K562 (cell line): Measurements from ENCODE around the gene XCL2. TPM values are rescaled to one million over a fixed set of nuclear protein-coding genes. Genes with fewer than 3 reads are reported as not detected.

Experiments
- ATAC-seq: fragments of 200-7000 bp; cut with Tn5 transposase; 3 replicates; pipeline ENCODE4 v1.9.1; 2020; ENCODE audit warnings: moderate library complexity
- BruUV-seq: library from RNA; stranded (reverse); fragments of 400-500 nt; replicated peaks from 2 replicates; lab custom pipeline; 2021; lab: Mats Ljungman, UMichigan
- CTCF ChIA-PET: fragments of 300-600 bp; formaldehyde crosslinking; extraction: SDS; loops from one replicate; lab custom pipeline; 2021; ENCODE audit warnings: low intra/inter-chr PET ratio; lab: Yijun Ruan, JAX
- POLR2A ChIA-PET: fragments of 300-600, 350-650 bp; sonication (Branson Sonifier 250); formaldehyde crosslinking; extraction: SDS; loops from one replicate; lab custom pipeline; 2021; ENCODE audit warnings: antibody characterized with exemption, inconsistent platforms; lab: Yijun Ruan, JAX
- DNase-seq, 4 experiments: peaks; one replicate each; pipeline versions ENCODE4 v3.0.0 to v3.0.0-alpha.2; 2011 to 2018; ENCODE audit warnings: low spot score in 3 of 4, mixed read lengths in 3 of 4; ENCODE audit errors: extremely low read depth in 1 of 4
- FAIRE-seq: peaks from 2 replicates; lab custom pipeline; 2011; peaks lifted over from hg19 to GRCh38; lab: Jason Lieb, UNC
- H2AFZ ChIP-seq: 2 replicates; pipeline ENCODE4 v1.6.0; 2011; ENCODE audit warnings: low read depth, low read length, control low read depth, inconsistent platforms
- H3K27ac ChIP-seq: fragments of 200-600 bp; 3 replicates; pipeline ENCODE4 v1.8.0; 2011; ENCODE audit warnings: low read depth, mild to moderate bottlenecking, control low read depth, inconsistent platforms, low read length, moderate library complexity, mixed read lengths; ENCODE audit errors: extremely low read depth
- H3K27me3 ChIP-seq, 2 experiments: fragments of 300-600 bp in 1 of 2; 2 replicates in 1 of 2; 3 replicates in 1 of 2; pipeline versions ENCODE4 v1.6.0 to v1.8.0; 2011; ENCODE audit warnings: inconsistent platforms in 2 of 2, low read length in 2 of 2, mild to moderate bottlenecking in 1 of 2, mixed read lengths in 1 of 2, moderate library complexity in 1 of 2; ENCODE audit not compliant: control insufficient read depth in 2 of 2, insufficient read depth in 2 of 2
- H3K36me3 ChIP-seq: fragments of 300-600 bp; 3 replicates; pipeline ENCODE4 v1.8.0; 2011; ENCODE audit warnings: mild to moderate bottlenecking, low read length, inconsistent platforms; ENCODE audit not compliant: control insufficient read depth, insufficient read depth
- H3K4me1 ChIP-seq, 2 experiments: fragments of 200-600 bp in 1 of 2; replicated peaks in 1 of 2; 2 replicates in 1 of 2; 3 replicates in 1 of 2; pipeline versions ENCODE4 v1.5.1 to v1.8.0; 2011; ENCODE audit warnings: inconsistent platforms in 2 of 2, low read length in 2 of 2, mild to moderate bottlenecking in 1 of 2, mixed read lengths in 1 of 2, moderate library complexity in 1 of 2; ENCODE audit not compliant: control insufficient read depth in 2 of 2, insufficient read depth in 2 of 2
- H3K4me2 ChIP-seq: 2 replicates; pipeline ENCODE4 v1.6.1; 2011; ENCODE audit warnings: low read length, control low read depth, inconsistent platforms, mixed read lengths; ENCODE audit not compliant: insufficient read depth
- H3K4me3 ChIP-seq: fragments of 200-600 bp; sonication (generic), shearing (Covaris generic); 2 replicates; pipeline ENCODE4 v1.5.1; 2016; ENCODE audit warnings: control low read depth, inconsistent platforms
- H3K79me2 ChIP-seq: fragments of 200-600 bp; 3 replicates; pipeline ENCODE4 v1.8.0; 2011; ENCODE audit warnings: low read length, inconsistent platforms; ENCODE audit not compliant: control insufficient read depth, insufficient read depth
- H3K9ac ChIP-seq, 2 experiments: 2 replicates each; pipeline versions ENCODE4 v1.6.0 to v1.6.1; 2011; ENCODE audit warnings: low read depth in 2 of 2, low read length in 2 of 2, control low read depth in 1 of 2, inconsistent platforms in 1 of 2, mild to moderate bottlenecking in 1 of 2, mixed read lengths in 1 of 2; ENCODE audit not compliant: insufficient read depth in 1 of 2
- H3K9me1 ChIP-seq: one replicate; pipeline ENCODE4 v1.6.0; 2011; ENCODE audit warnings: inconsistent platforms, mild to moderate bottlenecking, low read length, moderate library complexity; ENCODE audit not compliant: control insufficient read depth, insufficient read depth
- H3K9me3 ChIP-seq: replicated peaks from 2 replicates; pipeline ENCODE4 v1.5.1; 2011; ENCODE audit warnings: low read depth, low read length, inconsistent platforms; ENCODE audit not compliant: control insufficient read depth, insufficient read depth
- H4K20me1 ChIP-seq: replicated peaks from 2 replicates; pipeline ENCODE4 v1.6.1; 2011; ENCODE audit warnings: low read length, inconsistent platforms, mixed read lengths; ENCODE audit not compliant: control insufficient read depth, insufficient read depth
- CAMTA2 ChIP-seq: fragments of 250-450 bp; sonication (Bioruptor Pico); conservative IDR thresholded peaks from 2 replicates; pipeline ENCODE4 v1.5.1; 2022
- PHB2 ChIP-seq: fragments of 450-650 bp; IDR thresholded peaks from 2 replicates; pipeline ENCODE4 v1.6.1; 2017; ENCODE audit warnings: low read depth
- RUNX1 ChIP-seq: sonication (generic); IDR thresholded peaks from 2 replicates; pipeline ENCODE4 v1.6.1; 2016; ENCODE audit warnings: antibody characterized with exemption, low read depth
- TFE3 ChIP-seq: fragments of 450-650 bp; formaldehyde crosslinking; IDR thresholded peaks from 2 replicates; pipeline ENCODE4 v1.4.0; 2020; ENCODE audit warnings: mild to moderate bottlenecking, mixed read lengths
- ZNF121 ChIP-seq: sonication (generic); formaldehyde crosslinking; conservative IDR thresholded peaks from 2 replicates; pipeline ENCODE4 v1.8.0; 2022; ENCODE audit warnings: missing genetic modification reagents
- ZNF134 ChIP-seq: fragments of 250-450 bp; sonication (Bioruptor Pico); conservative IDR thresholded peaks from 2 replicates; pipeline ENCODE4 v1.4.0; 2020
- ZNF165 ChIP-seq: fragments of 250-450 bp; sonication (Bioruptor Pico); IDR thresholded peaks from 2 replicates; pipeline ENCODE4 v1.4.0; 2020; ENCODE audit warnings: borderline replicate concordance
- ZNF239 ChIP-seq: fragments of 250-450 bp; sonication (Bioruptor Pico); IDR thresholded peaks from 2 replicates; pipeline ENCODE4 v1.4.0; 2020; ENCODE audit warnings: mild to moderate bottlenecking
- ZNF354B ChIP-seq: fragments of 250-450 bp; sonication (Bioruptor Pico); IDR thresholded peaks from 2 replicates; pipeline ENCODE4 v1.4.0; 2020
- ZNF507 ChIP-seq: conservative IDR thresholded peaks from 2 replicates; pipeline ENCODE4 v1.6.1; 2017; ENCODE audit warnings: missing genetic modification characterization, missing compliant biosample characterization
- ZNF766 ChIP-seq: fragments of 200-800 bp; sonication (Bioruptor generic); conservative IDR thresholded peaks from 2 replicates; pipeline ENCODE4 v1.6.1; 2016; ENCODE audit warnings: missing genetic modification characterization, missing compliant biosample characterization
- WGBS: fragments of 100-300 bp; shearing (Covaris generic); methylation state at CpG from one replicate; pipeline ENCODE4 v1.1.6; 2016; ENCODE audit warnings: low coverage, mixed read lengths; ENCODE audit not compliant: insufficient coverage; ENCODE audit errors: missing lambda C conversion rate; 5-methylcytosine and 5-hydroxymethylcytosine counted together
- in situ Hi-C: fragments of 300-500 bp; cut with MboI; formaldehyde crosslinking; loops from 4 replicates; pipeline ENCODE4 v1.15.0; 2018; ENCODE audit warnings: inconsistent platforms, mixed read lengths
- intact Hi-C: fragments of 100-400 bp; cut with micrococcal nuclease; formaldehyde crosslinking; loops from 2 replicates; pipeline ENCODE4 v1.14.2; 2022
- polyA plus RNA-seq, 8 experiments: library from polyadenylated mRNA; depleted of rRNA in 4 of 8; stranded (reverse) in 5 of 8; unstranded in 3 of 8; fragments of >200 nt; fragmentation: Nextera tagmentation in 2 of 8; fragmentation: Illumina TruSeq in 1 of 8; extraction: Ambion mirVana in 2 of 8; extraction: Trizol in 1 of 8; gene quantifications; 2 replicates each; pipeline versions ENCODE4 v1.2.1 to v1.2.3, GENCODE V29; 2011 to 2014; ENCODE audit warnings: inconsistent platforms in 1 of 8, missing spikeins in 1 of 8
- total RNA-seq, 7 experiments: library from RNA; depleted of rRNA in 6 of 7; stranded (reverse); fragments of >200 nt in 6 of 7; fragmentation: Illumina TruSeq in 2 of 7; extraction: Trizol in 2 of 7; gene quantifications; 2 replicates each; pipeline versions ENCODE4 v1.2.1 to v1.2.3, GENCODE V29; 2011 to 2021; ENCODE audit warnings: low replicate concordance in 1 of 7

The XCL2 gene
- total and polyA plus RNA-seq, 9 of the 15 experiments (the other 6 are each of a cell fraction or from before 2014, with no cell fraction given): not detected

- Histone ChIP-seq H3K79me2 (no peaks in the 10 kb centered on the region), H3K27me3 (peaks cover 0 to 14% of the 10 kb centered on the region in 2 experiments; a peak in 3 of 5 replicates), H3K27ac (no peak overlapping the region), H3K4me1 (no peaks in the 10 kb centered on the region), H3K9me1 (no peaks in the 10 kb centered on the region), H2AFZ (no peak overlapping the region), H3K36me3 (no peaks in the 10 kb centered on the region), H3K9me3 (no peaks in the 10 kb centered on the region), H3K4me3 (no peak overlapping the region)
- 0% methylated on average over 2 of the region's 2 CpGs for WGBS
- CTCF ChIA-PET: no interaction called here
- DNase-seq: no peak
- no TSS peak for BruUV-seq
- intact Hi-C loops: no loop called here
- TF ChIP-seq TFE3 (CRISPR knock-in tag) (peak; percentile 68), ZNF165 (CRISPR knock-in tag) (no peak)
- TF ChIP-seq, all 486 proteins: peak for 1
- in situ Hi-C loops: no loop called here
- FAIRE-seq (no peak), ATAC-seq (no peak)
- Histone ChIP-seq H3K9ac (no peak overlapping the region), H3K4me2 (no peak overlapping the region), H4K20me1 (no peaks in the 10 kb centered on the region)
- POLR2A ChIA-PET: interaction anchor here (0.6 kb wide), 1 partner anchor 37 kb away, joined by 3 read pairs; no protein-coding TSS in a partner anchor
Measured at GRCh38 chr1:168498159-168498631, 45.6 kb downstream of the XCL2 start.

- Histone ChIP-seq H3K27me3 (peaks cover 0 to 16% of the 10 kb centered on the region in 2 experiments; a peak in 3 of 5 replicates), H3K4me1 (no peaks in the 10 kb centered on the region), H4K20me1 (no peaks in the 10 kb centered on the region)
- intact Hi-C loops: no loop called here
- DNase-seq (no peak), FAIRE-seq (no peak)
- in situ Hi-C loops: no loop called here
- no TSS peak for BruUV-seq
- 0% methylated on average over 3 of the region's 3 CpGs for WGBS
- TF ChIP-seq ZNF239 (no peak), ZNF354B (CRISPR knock-in tag) (no peak), ZNF121 (CRISPR knock-in tag) (no peak), CAMTA2 (CRISPR knock-in tag) (no peak), RUNX1 (no peak), ZNF766 (CRISPR knock-in tag) (no peak), ZNF507 (tag) (no peak), ZNF134 (no peak), PHB2 (no peak)
- TF ChIP-seq, all 486 proteins: peak for 0
- Histone ChIP-seq H3K4me3 (no peak overlapping the region), H3K9me1 (no peaks in the 10 kb centered on the region), H3K27ac (no peak overlapping the region), H3K4me2 (no peak overlapping the region), H3K79me2 (no peaks in the 10 kb centered on the region), H2AFZ (no peak overlapping the region), H3K9ac (no peak overlapping the region), H3K9me3 (no peaks in the 10 kb centered on the region), H3K36me3 (no peaks in the 10 kb centered on the region)
- CTCF ChIA-PET: no interaction called here
- no peak for ATAC-seq
- POLR2A ChIA-PET: interaction anchor here (0.6 kb wide), 1 partner anchor 37 kb away, joined by 3 read pairs; no protein-coding TSS in a partner anchor
Measured at GRCh38 chr1:168497376-168497950, 46.3 kb downstream of the XCL2 start.
